Mononuclear cell (primary cell): Measurements from ENCODE around the gene APOBEC4. TPM values are rescaled to one million over a fixed set of nuclear protein-coding genes. Genes with fewer than 3 reads are reported as not detected.
"Not testable (repeated sequence)": the region's sequence is repeated elsewhere in the genome, so short reads cannot be mapped to it uniquely, and the experiment has no call there.

Source experiments
- H3K27me3 ChIP-seq: 2 replicates; pipeline ENCODE4 v1.6.0; 2011; ENCODE audit warnings: low read length, control low read depth; ENCODE audit not compliant: insufficient read depth
- H3K4me1 ChIP-seq: 2 replicates; pipeline ENCODE4 v1.5.1; 2011; ENCODE audit warnings: mild to moderate bottlenecking, low read length, control low read depth; ENCODE audit not compliant: insufficient read depth
- H3K4me3 ChIP-seq: 2 replicates; pipeline ENCODE4 v1.5.1; 2011; ENCODE audit warnings: mild to moderate bottlenecking, low read length, moderate library complexity
- H3K9me3 ChIP-seq: 2 replicates; pipeline ENCODE4 v1.5.1; 2011; ENCODE audit warnings: low read depth, mild to moderate bottlenecking, control low read depth, low read length
- total RNA-seq: library from RNA; depleted of rRNA; stranded (reverse); fragments of >200 nt; gene quantifications from one replicate; pipeline ENCODE4 v1.2.3, GENCODE V29; 2012

APOBEC4 gene
- total RNA-seq, 1 donor: 0.10 TPM

GRCh38 chr1:183685112-183685713 lies 32.1 kb upstream of the APOBEC4 start:
- Histone ChIP-seq H3K9me3 (no peaks in the 10 kb centered on the region), H3K4me1 (no peaks in the 10 kb centered on the region), H3K4me3 (no peak overlapping the region), H3K27me3 (no peaks in the 10 kb centered on the region)

- not testable (repeated sequence) for H3K4me3 ChIP-seq, H3K4me1 ChIP-seq
Observed at GRCh38 chr1:183679363-183679762, 26.2 kb upstream of the APOBEC4 start.

DNA sequence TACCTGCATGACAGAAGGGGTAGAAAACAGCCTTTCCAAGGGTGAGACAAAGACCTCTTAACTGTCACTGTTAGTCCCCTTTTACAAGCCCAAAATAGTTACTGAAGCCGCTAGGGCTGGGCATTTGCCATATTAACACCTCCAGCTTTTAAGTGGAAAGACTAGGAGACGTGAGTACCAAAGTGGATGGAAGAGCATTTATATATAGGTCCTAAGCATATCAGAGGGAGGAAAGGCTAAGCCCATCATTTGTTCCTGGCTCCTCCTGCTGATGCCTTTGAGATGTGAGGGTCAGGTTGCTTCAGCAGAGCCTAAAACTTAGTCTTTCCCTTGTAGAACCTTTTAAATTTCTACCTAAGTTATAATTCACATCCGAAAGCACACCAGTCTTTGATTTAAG lies 25.7 kb upstream of the APOBEC4 start:
- H3K9me3 ChIP-seq: no peaks in the 10 kb centered on the region
- no peaks in the 10 kb centered on the region for H3K4me1 ChIP-seq
- H3K27me3 ChIP-seq: peaks cover 2% of the 10 kb centered on the region
- H3K4me3 ChIP-seq: no peak overlapping the region

More at GRCh38 chr1:183679363-183679762, 26.2 kb upstream of the APOBEC4 start:
- not testable (repeated sequence) for H3K9me3 ChIP-seq, H3K27me3 ChIP-seq

DNA sequence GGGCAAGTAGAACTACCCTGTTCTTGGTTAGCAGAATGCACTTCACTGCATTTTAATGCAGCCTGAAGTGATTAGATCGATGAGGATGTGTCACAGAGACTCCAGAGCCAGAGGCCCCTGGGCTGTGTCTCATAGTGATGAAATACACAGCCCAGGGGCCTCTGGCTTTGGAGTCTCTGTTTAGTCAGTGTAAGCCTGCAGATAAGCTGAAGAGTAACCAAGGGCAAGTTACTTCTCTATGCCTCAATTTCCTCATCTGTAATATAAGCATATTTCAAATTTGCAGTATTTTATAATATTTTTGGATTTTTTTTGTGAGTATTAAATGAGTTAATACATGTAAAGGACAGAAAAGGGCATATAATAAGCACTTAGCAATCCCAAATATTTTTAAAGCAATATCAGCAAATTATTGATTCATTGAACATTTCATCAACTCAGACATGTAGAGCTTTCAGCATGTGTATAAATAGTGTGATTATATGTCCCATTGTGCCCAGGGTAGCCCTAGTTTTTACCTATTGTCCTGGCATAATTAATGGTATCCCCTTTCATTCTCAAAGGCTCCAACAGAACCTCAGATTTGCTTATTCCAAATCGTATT lies 23.6 kb upstream of the APOBEC4 start:
- no peaks in the 10 kb centered on the region for H3K4me1 ChIP-seq
- H3K9me3 ChIP-seq: no peaks in the 10 kb centered on the region
- H3K27me3 ChIP-seq: peaks cover 2% of the 10 kb centered on the region
- no peak overlapping the region for H3K4me3 ChIP-seq

- H3K9me3 ChIP-seq: peaks cover 5% of the 10 kb centered on the region
- no peak overlapping the region for H3K4me3 ChIP-seq
- peaks cover 2% of the 10 kb centered on the region for H3K27me3 ChIP-seq
- no peaks in the 10 kb centered on the region for H3K4me1 ChIP-seq
Observed at GRCh38 chr1:183675883-183676585, 22.9 kb upstream of the APOBEC4 start.

DNA sequence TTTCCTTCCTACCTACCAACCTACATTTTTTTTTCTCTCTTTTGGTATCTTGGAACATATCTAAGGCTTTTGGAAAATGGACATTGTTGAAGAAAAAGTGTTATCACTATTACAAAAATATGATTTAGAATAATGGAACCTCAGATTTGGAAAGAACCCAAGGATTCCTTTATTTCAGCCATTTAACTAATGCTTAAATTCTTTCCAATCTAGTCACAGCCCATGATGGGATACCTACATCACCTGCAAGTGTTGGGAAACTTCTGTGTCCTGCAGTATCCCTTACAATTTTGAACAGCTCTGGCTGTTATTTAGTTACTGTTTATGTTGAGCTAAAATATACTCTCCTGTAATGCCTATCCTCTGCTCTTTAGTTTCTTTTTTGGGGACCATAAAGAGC lies 22.3 kb upstream of the APOBEC4 start:
- H3K4me1 ChIP-seq: no peaks in the 10 kb centered on the region
- peaks cover 2% of the 10 kb centered on the region for H3K27me3 ChIP-seq
- H3K4me3 ChIP-seq: no peak overlapping the region
- peaks cover 7% of the 10 kb centered on the region for H3K9me3 ChIP-seq

DNA sequence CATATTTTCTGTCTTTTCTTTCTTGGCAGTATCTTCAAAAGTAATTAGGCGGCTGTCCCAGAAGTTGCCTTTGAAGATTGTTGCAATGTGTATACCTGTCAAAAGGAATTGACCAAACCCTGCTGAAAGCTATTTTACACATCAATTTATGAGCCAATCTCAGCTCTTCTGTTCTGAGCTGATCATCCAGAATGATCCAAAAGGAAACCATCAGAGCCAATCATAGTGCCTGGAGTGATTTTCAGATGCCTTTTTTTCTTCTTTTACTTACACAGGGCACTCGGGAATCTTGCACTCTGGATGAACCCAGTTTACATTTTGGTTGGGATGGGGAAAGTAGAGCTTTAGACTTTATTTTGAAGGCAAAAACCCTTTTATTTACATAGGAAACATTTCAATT lies 21.8 kb upstream of the APOBEC4 start:
- Histone ChIP-seq H3K4me3 (no peak overlapping the region), H3K9me3 (peaks cover 7% of the 10 kb centered on the region), H3K4me1 (no peaks in the 10 kb centered on the region), H3K27me3 (peaks cover 2% of the 10 kb centered on the region)

DNA sequence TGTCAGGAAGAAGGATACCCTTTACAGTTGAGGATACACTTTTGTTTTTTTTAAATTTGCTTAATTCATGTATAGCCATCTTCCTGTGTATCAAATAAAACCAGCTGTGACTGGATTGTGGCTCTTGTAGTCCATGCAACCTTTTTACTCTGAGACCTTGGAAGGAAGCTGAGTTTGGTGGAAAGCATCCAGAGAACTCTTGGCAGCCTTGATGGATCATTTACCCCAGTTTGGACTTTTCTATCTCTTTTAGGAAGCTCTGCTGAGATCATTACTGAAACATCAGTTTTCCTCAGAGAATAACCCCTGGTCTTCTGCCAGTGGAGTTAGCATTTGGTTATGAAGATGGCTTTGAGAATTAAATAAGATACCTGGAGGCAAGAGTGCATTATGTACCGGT lies 21.2 kb upstream of the APOBEC4 start:
- Histone ChIP-seq H3K9me3 (peaks cover 7% of the 10 kb centered on the region), H3K4me1 (no peaks in the 10 kb centered on the region), H3K4me3 (no peak overlapping the region), H3K27me3 (peaks cover 2% of the 10 kb centered on the region)

DNA sequence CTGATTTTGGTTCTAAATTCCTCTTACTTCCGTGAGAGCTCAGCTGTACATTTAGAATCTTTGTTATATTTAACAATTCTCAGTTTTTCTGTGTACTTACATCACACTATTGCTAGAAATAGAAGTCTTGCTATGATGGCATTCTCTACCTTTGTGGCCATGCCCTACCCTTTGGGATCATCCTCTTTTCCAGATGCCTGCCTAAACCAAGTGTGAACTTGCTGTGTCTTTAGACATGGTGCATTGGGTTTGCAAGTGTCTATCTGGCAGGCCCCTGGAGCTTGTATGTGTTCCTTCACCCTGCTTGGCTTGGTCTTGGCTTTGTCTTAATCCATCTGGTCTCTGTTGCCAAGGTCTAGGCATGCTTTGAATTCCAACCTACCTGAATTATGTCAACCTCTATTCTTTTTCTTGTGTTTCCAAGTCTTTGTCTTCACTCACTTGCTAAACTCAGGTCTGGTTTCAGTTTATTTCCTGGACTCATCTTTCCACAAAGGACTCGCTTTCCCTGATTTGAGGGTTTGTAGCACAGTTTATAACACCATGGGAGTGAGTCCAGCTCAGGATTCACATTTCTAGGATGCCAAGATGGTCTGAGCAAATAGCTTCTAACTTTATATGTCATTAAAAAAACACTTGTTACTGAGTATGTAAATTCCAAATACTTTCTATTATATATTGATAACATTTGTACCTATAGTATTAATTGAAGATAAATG lies 20.6 kb upstream of the APOBEC4 start:
- no peak overlapping the region for H3K4me3 ChIP-seq

GRCh38 chr1:183670169-183670568 lies 17.1 kb upstream of the APOBEC4 start:
- H3K4me1 ChIP-seq: no peaks in the 10 kb centered on the region
- peaks cover 2% of the 10 kb centered on the region for H3K27me3 ChIP-seq
- H3K9me3 ChIP-seq: peaks cover 7% of the 10 kb centered on the region
- no peak overlapping the region for H3K4me3 ChIP-seq

More for the DNA sequence above, 20.6 kb upstream of the APOBEC4 start:
- Histone ChIP-seq H3K27me3 (peaks cover 2% of the 10 kb centered on the region), H3K9me3 (peaks cover 7% of the 10 kb centered on the region), H3K4me1 (no peaks in the 10 kb centered on the region)

- Histone ChIP-seq H3K9me3 (no peaks in the 10 kb centered on the region), H3K4me3 (no peak overlapping the region), H3K4me1 (peaks cover 25% of the 10 kb centered on the region), H3K27me3 (no peaks in the 10 kb centered on the region)
Observed at GRCh38 chr1:183656355-183656754, 3.2 kb upstream of the APOBEC4 start.

DNA sequence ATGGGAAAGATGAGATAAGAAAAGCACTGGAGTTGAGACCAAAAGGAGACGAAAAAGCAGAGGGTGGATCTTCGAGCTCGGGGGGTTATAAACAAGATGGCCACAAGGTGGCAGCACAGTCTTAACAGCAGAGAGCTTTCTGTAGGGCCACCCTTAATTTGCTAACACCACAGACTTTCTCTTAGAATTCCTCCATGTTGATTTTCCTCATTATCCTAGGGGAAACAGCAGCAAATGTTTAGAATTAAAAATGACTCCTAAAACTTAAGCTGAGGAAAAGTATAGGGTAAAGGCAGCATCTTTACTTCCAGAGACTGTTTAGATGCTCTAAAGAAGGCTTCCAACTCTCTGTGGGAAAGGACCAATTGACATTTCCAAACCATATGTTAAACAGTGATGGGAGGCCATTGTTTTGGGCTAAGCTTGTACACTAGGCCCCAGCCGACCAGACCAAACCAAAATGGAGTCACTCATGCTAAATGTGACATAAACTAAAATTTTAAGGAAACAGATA lies 2.5 kb upstream of the APOBEC4 start:
- H3K9me3 ChIP-seq: no peaks in the 10 kb centered on the region
- peaks cover 25% of the 10 kb centered on the region for H3K4me1 ChIP-seq
- no peaks in the 10 kb centered on the region for H3K27me3 ChIP-seq
- no peak overlapping the region for H3K4me3 ChIP-seq

- H3K4me1 ChIP-seq: peaks cover 25% of the 10 kb centered on the region
- H3K27me3 ChIP-seq: no peaks in the 10 kb centered on the region
- H3K4me3 ChIP-seq: no peak overlapping the region
- H3K9me3 ChIP-seq: no peaks in the 10 kb centered on the region
Observed at GRCh38 chr1:183654706-183655105, 1.6 kb upstream of the APOBEC4 start.

DNA sequence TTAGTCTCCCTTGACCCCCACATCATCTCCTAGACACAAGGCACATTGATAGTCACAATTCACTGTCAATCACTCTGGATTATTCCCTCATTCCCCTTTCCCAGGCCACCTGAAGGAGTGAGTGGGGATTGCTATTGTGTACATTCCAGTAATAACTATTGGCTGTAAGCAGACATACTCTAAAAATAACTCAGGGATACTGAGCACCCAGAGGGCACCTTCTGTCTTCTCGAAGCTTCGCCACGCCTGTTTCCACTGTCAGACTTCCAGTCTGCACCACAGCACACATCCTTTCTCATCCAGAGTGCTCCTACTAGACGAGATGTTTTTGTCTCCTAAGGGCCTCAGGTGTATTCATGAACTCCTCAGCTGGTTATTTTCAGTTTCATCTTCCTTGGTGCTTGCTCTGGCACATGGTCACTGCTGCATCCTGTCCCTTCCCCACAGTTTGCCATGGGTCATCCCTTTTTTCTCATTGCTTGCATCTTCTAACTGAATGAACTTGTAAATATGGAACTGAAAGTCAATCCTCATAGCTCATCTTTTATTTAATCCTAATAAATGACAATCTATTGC lies 848 bp upstream of the APOBEC4 start:
- no peaks in the 10 kb centered on the region for H3K9me3 ChIP-seq
- H3K4me1 ChIP-seq: peaks cover 25% of the 10 kb centered on the region
- H3K4me3 ChIP-seq: no peak overlapping the region
- H3K27me3 ChIP-seq: no peaks in the 10 kb centered on the region

DNA sequence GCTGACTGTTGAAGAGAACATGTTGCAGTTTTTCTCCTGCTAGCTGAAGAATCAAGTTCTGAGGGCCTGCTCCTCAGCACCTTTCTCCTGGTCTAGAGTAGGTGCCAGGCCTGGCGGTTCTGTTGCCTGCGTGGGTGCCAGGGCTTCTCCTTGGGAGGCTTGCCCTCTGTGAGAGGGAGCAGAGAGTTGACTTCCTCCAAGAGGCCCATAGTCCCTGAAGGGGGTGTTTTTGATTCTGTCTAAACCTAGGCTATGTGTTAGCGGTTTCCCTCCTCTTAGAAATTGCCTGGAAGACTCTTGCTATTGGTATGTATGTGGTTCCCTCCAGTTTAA lies 312 bp upstream of the APOBEC4 start:
- no peaks in the 10 kb centered on the region for H3K27me3 ChIP-seq
- H3K4me1 ChIP-seq: peaks cover 25% of the 10 kb centered on the region
- H3K9me3 ChIP-seq: no peaks in the 10 kb centered on the region
- no peak overlapping the region for H3K4me3 ChIP-seq
